T-cell (primary cell): Measurements from ENCODE around the gene ELMO1. TPM values are rescaled to one million over a fixed set of nuclear protein-coding genes. Genes with fewer than 3 reads are reported as not detected.

Experiments
- ATAC-seq, 4 experiments: fragments of 200-7000 bp in 3 of 4; fragments of 150-1000 bp in 1 of 4; cut with Tn5 transposase; replicated peaks in 1 of 4; 1 replicate in 3 of 4; 2 replicates in 1 of 4; pipeline ENCODE4 v1.10.0; 2021; ENCODE audit warnings: moderate library complexity in 3 of 4, mild to moderate bottlenecking in 2 of 4, moderate number of reproducible peaks in 1 of 4
- CTCF ChIA-PET, 2 donors: fragments of 300-600 bp; sonication (Branson Sonifier 250); formaldehyde crosslinking; loops; one replicate each; lab custom pipeline; 2022; ENCODE audit warnings: antibody characterized with exemption in 2 of 2; lab: Charles Lee
- POLR2A ChIA-PET, 2 donors: fragments of 300-600 bp; sonication (Branson Sonifier 250); formaldehyde crosslinking; loops; one replicate each; lab custom pipeline; 2022; ENCODE audit warnings: antibody characterized with exemption in 2 of 2; lab: Charles Lee
- DNase-seq, 35 experiments: peaks; one replicate each; pipeline versions ENCODE4 v3.0.0 to v3.0.0-alpha.2; 2013 to 2023
- H3K27ac ChIP-seq: one replicate; pipeline ENCODE4 v1.5.1; 2013; ENCODE audit warnings: low read length
- H3K27me3 ChIP-seq, 2 experiments: replicated peaks in 1 of 2; 1 replicate in 1 of 2; 2 replicates in 1 of 2; pipeline versions ENCODE4 v1.6.1 to v1.7.0; 2013; ENCODE audit warnings: low read length in 1 of 2, mixed read lengths in 1 of 2; ENCODE audit not compliant: control insufficient read depth in 2 of 2, insufficient read depth in 2 of 2; ENCODE audit errors: extremely low read depth in 1 of 2
- H3K36me3 ChIP-seq, 2 donors: 1 replicate in 1 of 2; 2 replicates in 1 of 2; pipeline versions ENCODE4 v1.6.1 to v1.7.0; 2013; ENCODE audit warnings: low read length in 1 of 2; ENCODE audit not compliant: control insufficient read depth in 2 of 2, insufficient read depth in 1 of 2; ENCODE audit errors: extremely low read depth in 1 of 2
- H3K4me1 ChIP-seq, 2 experiments: 1 replicate in 1 of 2; 2 replicates in 1 of 2; pipeline versions ENCODE4 v1.6.1 to v1.7.0; 2013; ENCODE audit warnings: low read length in 2 of 2, mixed read lengths in 1 of 2; ENCODE audit not compliant: insufficient read depth in 2 of 2, control insufficient read depth in 1 of 2; ENCODE audit errors: extremely low read depth in 1 of 2
- H3K4me3 ChIP-seq, 2 donors: 1 replicate in 1 of 2; 2 replicates in 1 of 2; pipeline versions ENCODE4 v1.5.1 to v1.7.0; 2013; ENCODE audit warnings: mild to moderate bottlenecking in 2 of 2, low read length in 1 of 2, moderate library complexity in 1 of 2; ENCODE audit not compliant: control insufficient read depth in 1 of 2; ENCODE audit errors: extremely low read depth in 1 of 2
- H3K9me3 ChIP-seq: 2 replicates; pipeline ENCODE4 v1.7.0; 2013
- H3K27ac Mint-ChIP-seq, 2 donors: one replicate each; pipeline ENCODE4 v1.8.0; 2020 to 2021; ENCODE audit warnings: mild to moderate bottlenecking in 2 of 2, mixed read lengths in 2 of 2
- H3K27me3 Mint-ChIP-seq, 2 donors: one replicate each; pipeline ENCODE4 v1.8.0; 2021 to 2022; ENCODE audit warnings: mixed read lengths in 2 of 2
- H3K36me3 Mint-ChIP-seq: one replicate; pipeline ENCODE4 v1.8.0; 2021; ENCODE audit warnings: mixed read lengths
- H3K4me1 Mint-ChIP-seq, 3 donors: one replicate each; pipeline ENCODE4 v1.8.0; 2020 to 2022; ENCODE audit warnings: mixed read lengths in 3 of 3, mild to moderate bottlenecking in 1 of 3
- H3K4me3 Mint-ChIP-seq, 3 donors: one replicate each; pipeline ENCODE4 v1.8.0; 2020 to 2022; ENCODE audit warnings: mild to moderate bottlenecking in 3 of 3, mixed read lengths in 3 of 3, moderate library complexity in 3 of 3
- H3K9me3 Mint-ChIP-seq, 3 donors: one replicate each; pipeline ENCODE4 v1.8.0; 2020 to 2022; ENCODE audit warnings: mixed read lengths in 3 of 3
- WGBS: methylation state at CpG from one replicate; pipeline ENCODE4 v1.1.5; 2013; ENCODE audit warnings: missing lambda C conversion rate; ENCODE audit not compliant: insufficient coverage; 5-methylcytosine and 5-hydroxymethylcytosine counted together
- total RNA-seq, 35 experiments: library from RNA in 6 of 35; stranded (reverse) in 6 of 35; fragments of 120-200 nt in 1 of 35; gene quantifications; one replicate each; pipeline versions ENCODE4 v1.2.1 to v1.2.4 and lab custom pipeline; 2013 to 2026

ELMO1 gene
- total RNA-seq, 5 donors from 2014 or later (not counting 1 experiment from before 2014, with no cell fraction given), result 101 to 149 (median 113) TPM

DNA sequence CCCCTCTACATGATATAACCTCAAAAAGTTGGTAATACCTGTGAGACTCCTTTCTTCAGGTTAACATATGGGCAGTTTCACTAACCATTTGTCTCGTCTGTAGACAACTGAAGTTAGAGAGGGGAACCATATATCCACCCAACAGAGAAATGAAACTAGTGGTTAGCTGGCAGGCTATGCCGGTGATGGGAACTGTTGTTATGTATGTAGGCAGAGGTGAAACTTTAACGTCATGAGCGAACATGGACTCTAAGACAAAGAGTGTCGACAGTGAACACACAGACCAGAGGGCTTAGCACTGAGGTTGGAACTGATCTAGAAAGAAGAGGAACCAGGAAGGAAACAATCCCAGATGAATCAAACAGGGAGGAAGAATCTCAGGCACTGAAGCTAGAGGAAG lies 112.4 kb downstream of the ELMO1 start:
- 15% methylated on average over 4 of the region's 5 CpGs for whole genome bisulfite sequencing
- DNase-seq, result peak in 6 of 35 experiments; percentile 3 to 37 (median 20)
- Mint-ChIP-seq H3K4me3 (peak overlapping the region; percentile 32 to 56 (median 35)), H3K9me3 (no peaks in the 10 kb centered on the region), H3K27ac (peak overlapping the region; percentile 7 to 68), H3K27me3 (no peaks in the 10 kb centered on the region), H3K36me3 (peaks cover 74% of the 10 kb centered on the region), H3K4me1 (peaks cover 74 to 88% (median 87%) of the 10 kb centered on the region in 3 donors)
- H3K9me3 ChIP-seq, result no peaks in the 10 kb centered on the region
- no peaks in the 10 kb centered on the region for H3K27me3 ChIP-seq
- peak in 3 of 4 experiments; percentile 53 to 80 (median 54) for ATAC-seq
- H3K27ac ChIP-seq, result no peak overlapping the region
- peaks cover 0 to 3% of the 10 kb centered on the region in 2 donors for H3K36me3 ChIP-seq
- H3K4me1 ChIP-seq, result peaks cover 2 to 13% of the 10 kb centered on the region in 2 experiments
- no peak overlapping the region for H3K4me3 ChIP-seq
- ChIA-PET CTCF (no interaction called here), POLR2A (interaction anchor here in 1 of 2 donors (0.7 kb wide), 1 partner anchor 18 kb away, joined by 3 read pairs; no protein-coding TSS in a partner anchor)

DNA sequence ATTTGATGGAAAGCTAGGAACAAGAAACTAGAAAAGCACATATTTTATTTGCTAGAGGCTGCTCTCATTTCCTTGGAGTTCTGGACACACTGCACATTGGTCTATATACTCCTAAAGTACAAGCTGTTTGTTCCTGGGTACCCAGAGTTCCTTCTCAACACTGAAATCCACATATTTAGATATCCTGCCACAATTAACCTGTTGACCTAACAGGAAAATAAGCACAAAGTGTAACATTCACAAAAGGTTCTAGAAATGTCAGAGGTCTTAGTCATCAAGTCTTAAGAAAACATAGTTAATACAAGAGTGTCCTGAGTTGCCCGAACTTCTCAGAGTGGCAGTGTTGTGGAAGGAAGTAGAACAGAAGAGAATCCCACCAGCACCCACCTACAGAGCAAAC lies 115.6 kb downstream of the ELMO1 start:
- ChIA-PET CTCF (interaction anchor here (0.6 to 0.7 kb wide), 2 partner anchors 97 to 167 kb away, joined by 3 to 4 read pairs; no protein-coding TSS in a partner anchor), POLR2A (interaction anchor here in 1 of 2 donors (0.5 kb wide), 1 partner anchor 1305 kb away, joined by 4 read pairs; no protein-coding TSS in a partner anchor)
- Histone ChIP-seq H3K9me3 (no peaks in the 10 kb centered on the region), H3K4me1 (peaks cover 0 to 8% of the 10 kb centered on the region in 2 experiments), H3K27ac (no peak overlapping the region), H3K36me3 (peaks cover 0 to 6% of the 10 kb centered on the region in 2 donors), H3K4me3 (no peak overlapping the region), H3K27me3 (no peaks in the 10 kb centered on the region)
- ATAC-seq (no peak), DNase-seq (no peak)
- Mint-ChIP-seq H3K4me3 (no peak overlapping the region), H3K27me3 (no peaks in the 10 kb centered on the region), H3K9me3 (no peaks in the 10 kb centered on the region), H3K36me3 (peaks cover 70% of the 10 kb centered on the region), H3K27ac (peak overlapping the region in 1 of 2 donors; percentile 61), H3K4me1 (peaks cover 72 to 79% (median 76%) of the 10 kb centered on the region in 3 donors)
- no CpG with 5 or more reads among the region's 1 CpG for WGBS

DNA sequence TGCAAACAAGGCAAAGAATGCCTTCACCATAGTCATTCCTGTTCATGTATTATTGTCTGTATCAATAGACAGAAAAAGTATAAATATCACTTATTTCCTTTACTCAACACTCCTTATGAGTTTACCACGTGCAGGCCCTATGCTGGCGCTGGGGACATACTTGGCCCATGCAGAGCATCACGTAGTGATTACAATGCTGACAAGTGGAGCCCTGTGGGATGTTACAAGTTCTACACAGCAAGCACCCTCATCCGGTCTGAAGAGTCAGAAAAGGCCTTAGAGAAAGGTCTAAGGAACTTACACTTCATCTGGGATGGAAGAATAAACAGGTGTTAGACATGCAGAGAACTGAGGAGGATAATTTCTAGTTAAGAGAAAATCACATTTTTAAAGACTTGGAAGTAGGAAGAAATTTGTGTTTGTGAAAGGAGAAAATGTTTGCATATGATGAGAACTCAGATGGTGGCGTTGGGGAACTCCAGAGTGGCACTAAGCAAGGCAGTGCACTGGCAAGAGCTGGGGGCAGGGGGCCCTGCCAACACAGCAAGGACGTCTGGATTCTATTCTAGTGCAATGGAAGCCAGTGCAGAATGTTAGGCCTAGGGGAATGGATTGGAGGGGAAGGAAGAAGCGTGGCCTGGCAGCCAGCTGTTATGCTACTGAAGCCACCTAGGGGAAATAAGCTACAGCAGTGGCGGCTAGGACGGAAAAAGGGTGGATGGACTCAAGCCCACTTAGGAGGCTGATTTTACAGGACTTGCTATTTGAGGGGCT lies 116.2 kb downstream of the ELMO1 start:
- ChIA-PET POLR2A (no interaction called here), CTCF (interaction anchor here in 1 of 2 donors (1.4 kb wide), 1 partner anchor 13 kb away, joined by 5 read pairs; no protein-coding TSS in a partner anchor)
- Mint-ChIP-seq H3K4me1 (peaks cover 73 to 78% (median 76%) of the 10 kb centered on the region in 3 donors), H3K9me3 (no peaks in the 10 kb centered on the region), H3K4me3 (no peak overlapping the region), H3K27me3 (no peaks in the 10 kb centered on the region), H3K36me3 (peaks cover 70% of the 10 kb centered on the region), H3K27ac (peak overlapping the region in 1 of 2 donors; percentile 18)
- Histone ChIP-seq H3K36me3 (peaks cover 0 to 10% of the 10 kb centered on the region in 2 donors), H3K4me1 (peaks cover 0 to 8% of the 10 kb centered on the region in 2 experiments), H3K4me3 (no peak overlapping the region), H3K27me3 (no peaks in the 10 kb centered on the region), H3K9me3 (no peaks in the 10 kb centered on the region), H3K27ac (no peak overlapping the region)
- DNase-seq, result no peak
- 77% methylated on average over 9 of the region's 9 CpGs for WGBS
- ATAC-seq, result no peak

DNA sequence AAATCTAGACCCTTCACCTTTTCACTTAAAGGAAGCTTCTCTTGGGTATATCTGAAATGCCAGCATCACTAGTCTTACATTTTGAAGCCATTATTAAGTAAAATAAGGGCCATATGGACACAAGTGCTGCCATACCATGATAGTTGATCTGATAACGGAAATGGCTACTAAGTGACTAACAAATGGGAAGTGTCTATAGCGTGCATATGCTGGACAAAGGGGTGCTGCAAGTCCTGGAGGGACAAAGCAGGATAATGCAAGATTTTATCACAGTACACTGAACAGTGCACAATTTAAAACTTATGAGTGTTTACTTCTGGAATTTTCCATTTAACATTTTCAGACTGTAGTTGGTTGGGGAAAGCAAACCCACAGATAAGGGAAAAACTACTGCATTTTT lies 117.9 kb downstream of the ELMO1 start:
- Mint-ChIP-seq H3K27ac (no peak overlapping the region), H3K4me1 (peaks cover 59 to 74% (median 64%) of the 10 kb centered on the region in 3 donors), H3K36me3 (peaks cover 60% of the 10 kb centered on the region), H3K27me3 (no peaks in the 10 kb centered on the region), H3K4me3 (no peak overlapping the region), H3K9me3 (no peaks in the 10 kb centered on the region)
- ATAC-seq, result no peak
- ChIA-PET CTCF (interaction anchor here in 1 of 2 donors (0.5 kb wide), 1 partner anchor 1347 kb away, joined by 5 read pairs; no protein-coding TSS in a partner anchor), POLR2A (no interaction called here)
- WGBS, result no CpG with 5 or more reads among the region's 2 CpGs
- H3K4me1 ChIP-seq, result peaks cover 0 to 4% of the 10 kb centered on the region in 2 experiments
- H3K9me3 ChIP-seq, result no peaks in the 10 kb centered on the region
- H3K27ac ChIP-seq, result no peak overlapping the region
- peaks cover 0 to 10% of the 10 kb centered on the region in 2 donors for H3K36me3 ChIP-seq
- DNase-seq, result no peak
- no peaks in the 10 kb centered on the region for H3K27me3 ChIP-seq
- H3K4me3 ChIP-seq, result no peak overlapping the region

DNA sequence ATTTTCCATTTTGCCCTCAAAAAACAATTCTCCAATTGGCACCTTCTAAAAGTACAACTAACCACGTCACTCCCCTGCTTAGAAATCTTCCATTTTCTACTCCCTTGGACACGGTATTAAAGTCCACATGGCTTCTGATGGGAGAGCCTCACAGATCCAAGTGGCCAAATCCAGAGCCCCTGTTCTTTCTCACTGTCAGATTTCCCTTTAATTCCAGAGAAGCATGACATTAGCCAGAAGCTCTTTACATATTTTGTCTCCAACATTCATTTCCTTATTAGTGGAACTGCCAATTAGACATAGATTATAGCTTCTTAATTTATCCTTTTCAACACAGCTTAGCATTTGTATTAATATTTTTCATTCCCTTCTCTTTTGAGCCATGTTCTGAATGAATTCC lies 118.7 kb downstream of the ELMO1 start:
- Histone ChIP-seq H3K27me3 (no peaks in the 10 kb centered on the region), H3K4me3 (no peak overlapping the region), H3K4me1 (peaks cover 0 to 4% of the 10 kb centered on the region in 2 experiments), H3K36me3 (peaks cover 0 to 12% of the 10 kb centered on the region in 2 donors), H3K27ac (no peak overlapping the region), H3K9me3 (no peaks in the 10 kb centered on the region)
- Mint-ChIP-seq H3K4me1 (peaks cover 53 to 65% (median 58%) of the 10 kb centered on the region in 3 donors), H3K4me3 (no peak overlapping the region), H3K27me3 (no peaks in the 10 kb centered on the region), H3K9me3 (no peaks in the 10 kb centered on the region), H3K36me3 (peaks cover 60% of the 10 kb centered on the region), H3K27ac (no peak overlapping the region)
- POLR2A ChIA-PET, result no interaction called here
- CTCF ChIA-PET, result no interaction called here
- ATAC-seq (no peak), DNase-seq (no peak)
- 86% methylated on average over 2 of the region's 2 CpGs for WGBS

DNA sequence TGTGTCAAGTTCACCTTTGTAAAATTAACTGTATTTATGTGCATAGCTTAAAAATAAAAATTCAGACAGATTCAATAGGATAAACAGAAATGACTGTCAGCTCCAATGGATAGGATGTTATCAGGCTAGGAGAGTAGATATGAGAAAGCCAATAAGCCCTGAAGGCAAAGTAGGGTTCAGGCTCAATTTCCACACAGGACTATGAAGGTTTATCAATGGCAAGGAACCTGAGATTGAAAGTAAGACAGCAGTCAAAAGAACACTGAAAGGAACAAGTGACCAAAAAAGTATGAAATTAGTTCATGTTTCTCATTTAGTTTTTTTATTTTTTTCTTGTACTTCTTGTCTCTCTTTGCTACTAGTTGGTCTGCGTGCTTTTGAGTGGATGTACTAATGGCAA lies 121.4 kb downstream of the ELMO1 start:
- POLR2A ChIA-PET, result no interaction called here
- Histone ChIP-seq H3K27ac (no peak overlapping the region), H3K4me1 (no peaks in the 10 kb centered on the region), H3K36me3 (peaks cover 0 to 18% of the 10 kb centered on the region in 2 donors), H3K9me3 (no peaks in the 10 kb centered on the region), H3K27me3 (no peaks in the 10 kb centered on the region), H3K4me3 (no peak overlapping the region)
- H3K36me3 Mint-ChIP-seq, result peaks cover 44% of the 10 kb centered on the region
- no peak for ATAC-seq
- no peak for DNase-seq
- no peak overlapping the region for H3K4me3 Mint-ChIP-seq
- no CpG with 5 or more reads among the region's 1 CpG for WGBS
- H3K27me3 Mint-ChIP-seq, result no peaks in the 10 kb centered on the region
- peaks cover 38 to 44% (median 42%) of the 10 kb centered on the region in 3 donors for H3K4me1 Mint-ChIP-seq
- no peak overlapping the region for H3K27ac Mint-ChIP-seq
- no peaks in the 10 kb centered on the region for H3K9me3 Mint-ChIP-seq
- CTCF ChIA-PET, result no interaction called here
